ENCODE data around the gene B3GAT1.

DNA sequence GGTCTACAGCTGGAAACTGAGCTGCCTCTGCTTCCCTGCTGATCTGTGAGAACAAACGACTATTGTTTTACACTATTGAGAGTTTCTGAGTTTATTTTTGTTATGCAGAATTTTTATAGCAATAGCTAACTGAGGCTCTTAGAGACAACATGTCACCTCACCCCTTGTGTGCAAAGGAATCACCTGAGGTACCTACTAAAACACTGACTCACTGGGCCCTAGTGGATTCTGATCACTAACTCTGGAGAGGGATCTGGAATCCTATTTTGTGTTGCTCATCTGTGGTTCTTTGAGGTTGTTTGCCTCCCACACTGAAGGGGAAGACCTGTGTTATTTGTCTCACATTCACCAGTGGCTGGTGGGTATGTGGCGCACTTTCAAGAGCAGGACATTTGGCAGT lies 13.4 kb upstream of the B3GAT1 start:
- TF ChIP-seq EP300 (IDR thresholded peaks at IDR 0.05), result no peak
- TF ChIP-seq, protein P1, sequence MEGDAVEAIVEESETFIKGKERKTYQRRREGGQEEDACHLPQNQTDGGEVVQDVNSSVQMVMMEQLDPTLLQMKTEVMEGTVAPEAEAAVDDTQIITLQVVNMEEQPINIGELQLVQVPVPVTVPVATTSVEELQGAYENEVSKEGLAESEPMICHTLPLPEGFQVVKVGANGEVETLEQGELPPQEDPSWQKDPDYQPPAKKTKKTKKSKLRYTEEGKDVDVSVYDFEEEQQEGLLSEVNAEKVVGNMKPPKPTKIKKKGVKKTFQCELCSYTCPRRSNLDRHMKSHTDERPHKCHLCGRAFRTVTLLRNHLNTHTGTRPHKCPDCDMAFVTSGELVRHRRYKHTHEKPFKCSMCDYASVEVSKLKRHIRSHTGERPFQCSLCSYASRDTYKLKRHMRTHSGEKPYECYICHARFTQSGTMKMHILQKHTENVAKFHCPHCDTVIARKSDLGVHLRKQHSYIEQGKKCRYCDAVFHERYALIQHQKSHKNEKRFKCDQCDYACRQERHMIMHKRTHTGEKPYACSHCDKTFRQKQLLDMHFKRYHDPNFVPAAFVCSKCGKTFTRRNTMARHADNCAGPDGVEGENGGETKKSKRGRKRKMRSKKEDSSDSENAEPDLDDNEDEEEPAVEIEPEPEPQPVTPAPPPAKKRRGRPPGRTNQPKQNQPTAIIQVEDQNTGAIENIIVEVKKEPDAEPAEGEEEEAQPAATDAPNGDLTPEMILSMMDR (IDR thresholded peaks at IDR 0.05), result no peak
